Ishikawa (cell line): ENCODE results near the gene APBA1.

ENCODE experiments used
- CEBPB ChIP-seq: IDR thresholded peaks from 2 replicates; pipeline ENCODE4 v1.6.1; 2012
- CREB1 ChIP-seq: IDR thresholded peaks from 2 replicates; pipeline ENCODE4 v1.6.1; 2012; ENCODE audit warnings: low read depth
- EGR1 ChIP-seq: IDR thresholded peaks from 2 replicates; pipeline ENCODE4 v1.6.1; 2012
- EP300 ChIP-seq: IDR thresholded peaks from 2 replicates; pipeline ENCODE4 v1.6.1; 2012; ENCODE audit warnings: borderline replicate concordance
- FOXM1 ChIP-seq: IDR thresholded peaks from 2 replicates; pipeline ENCODE4 v1.6.1; 2012; ENCODE audit warnings: low read depth, borderline replicate concordance
- MAX ChIP-seq: IDR thresholded peaks from 2 replicates; pipeline ENCODE4 v1.6.1; 2012
- NFIC ChIP-seq: IDR thresholded peaks from 2 replicates; pipeline ENCODE4 v1.6.1; 2012
- RAD21 ChIP-seq: IDR thresholded peaks from 2 replicates; pipeline ENCODE4 v1.6.1; 2012; ENCODE audit warnings: low read depth
- REST ChIP-seq: IDR thresholded peaks from 2 replicates; pipeline ENCODE4 v1.6.1; 2012; ENCODE audit warnings: low read depth, mild to moderate bottlenecking
- TAF1 ChIP-seq: IDR thresholded peaks from 2 replicates; pipeline ENCODE4 v1.6.1; 2012; ENCODE audit warnings: low read depth, mild to moderate bottlenecking
- TCF12 ChIP-seq: IDR thresholded peaks from 2 replicates; pipeline ENCODE4 v1.6.1; 2012; ENCODE audit warnings: low read depth
- TEAD4 ChIP-seq: IDR thresholded peaks from 2 replicates; pipeline ENCODE4 v1.6.1; 2012
- YY1 ChIP-seq: IDR thresholded peaks from 2 replicates; pipeline ENCODE4 v1.6.1; 2012; ENCODE audit warnings: low read depth
- TF ChIP-seq, protein P1 (sequence below): IDR thresholded peaks from 2 replicates; pipeline ENCODE4 v1.6.1; 2012

DNA sequence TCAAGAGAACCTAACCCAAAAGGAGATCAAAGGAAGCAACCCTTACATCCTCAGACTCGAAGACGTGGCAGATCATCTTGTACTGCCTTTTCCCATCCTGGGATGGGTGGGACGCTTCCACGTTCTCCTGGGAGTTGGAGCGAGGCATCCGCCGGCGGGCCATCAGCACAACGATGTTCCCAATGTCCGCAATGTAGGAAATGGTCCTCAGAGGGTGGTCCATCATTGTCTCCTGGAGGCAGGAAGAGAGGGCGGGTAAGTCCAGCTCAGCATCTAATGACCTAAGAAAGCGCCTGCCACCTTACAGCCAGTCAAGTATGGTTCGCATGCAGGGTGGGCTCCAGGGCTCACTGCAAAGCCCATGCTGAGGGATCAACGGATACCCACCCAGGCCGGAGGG lies 216.0 kb downstream of the APBA1 start:
- no peak for TF ChIP-seq NFIC
- no peak for TF ChIP-seq CEBPB
- no peak for TF ChIP-seq TEAD4
- no peak for TF ChIP-seq EP300
- TF ChIP-seq MAX: no peak
- no peak for TF ChIP-seq YY1
- TF ChIP-seq REST: no peak
- TF ChIP-seq TAF1: no peak
- no peak for TF ChIP-seq RAD21
- TF ChIP-seq, protein P1, sequence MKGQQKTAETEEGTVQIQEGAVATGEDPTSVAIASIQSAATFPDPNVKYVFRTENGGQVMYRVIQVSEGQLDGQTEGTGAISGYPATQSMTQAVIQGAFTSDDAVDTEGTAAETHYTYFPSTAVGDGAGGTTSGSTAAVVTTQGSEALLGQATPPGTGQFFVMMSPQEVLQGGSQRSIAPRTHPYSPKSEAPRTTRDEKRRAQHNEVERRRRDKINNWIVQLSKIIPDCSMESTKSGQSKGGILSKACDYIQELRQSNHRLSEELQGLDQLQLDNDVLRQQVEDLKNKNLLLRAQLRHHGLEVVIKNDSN: no peak
- TF ChIP-seq EGR1: no peak
- TF ChIP-seq TCF12: no peak
- no peak for TF ChIP-seq CREB1
- no peak for TF ChIP-seq FOXM1
